SK-N-SH treated with all-trans-retinoic acid at 6 μM for 48 hours (cell line): ENCODE measurements around the gene IGF1.

Source experiments
- ARNTL ChIP-seq: fragments of 450-650 bp; formaldehyde crosslinking; IDR thresholded peaks from 2 replicates; pipeline ENCODE4 v1.5.0; 2020; ENCODE audit warnings: low read depth, mild to moderate bottlenecking, moderate library complexity, borderline replicate concordance
- BACH2 ChIP-seq: fragments of 250-450 bp; sonication (Bioruptor Pico); IDR thresholded peaks from 2 replicates; pipeline ENCODE4 v1.9.0; 2021; ENCODE audit warnings: mild to moderate bottlenecking, borderline replicate concordance
- ESRRG ChIP-seq: fragments of 250-450 bp; sonication (Bioruptor Pico); IDR thresholded peaks from 2 replicates; pipeline ENCODE4 v1.6.1; 2021; ENCODE audit warnings: mild to moderate bottlenecking
- OSR1 ChIP-seq: fragments of 250-450 bp; sonication (Bioruptor Pico); IDR thresholded peaks from 2 replicates; pipeline ENCODE4 v1.8.0; 2022; ENCODE audit warnings: moderate library complexity, mild to moderate bottlenecking, inconsistent platforms
- PPARA ChIP-seq: fragments of 250-450 bp; sonication (Bioruptor Pico); IDR thresholded peaks from 2 replicates; pipeline ENCODE4 v1.5.0; 2020; ENCODE audit warnings: mild to moderate bottlenecking, borderline replicate concordance
- RARB ChIP-seq: fragments of 250-450 bp; sonication (Bioruptor Pico); IDR thresholded peaks from 2 replicates; pipeline ENCODE4 v1.8.0; 2021; ENCODE audit warnings: mild to moderate bottlenecking, moderate library complexity
- SNAI2 ChIP-seq: fragments of 250-450 bp; sonication (Bioruptor Pico); IDR thresholded peaks from 2 replicates; pipeline ENCODE4 v1.5.0; 2020; ENCODE audit warnings: mild to moderate bottlenecking, moderate library complexity
- ZFP3 ChIP-seq: fragments of 250-450 bp; sonication (Bioruptor Pico); IDR thresholded peaks from 2 replicates; pipeline ENCODE4 v1.5.0; 2020; ENCODE audit warnings: mild to moderate bottlenecking, moderate library complexity
- ZFP30 ChIP-seq: fragments of 450-650 bp; formaldehyde crosslinking; IDR thresholded peaks from 2 replicates; pipeline ENCODE4 v1.5.0; 2022; ENCODE audit warnings: mild to moderate bottlenecking, moderate library complexity
- ZNF565 ChIP-seq: fragments of 450-650 bp; formaldehyde crosslinking; conservative IDR thresholded peaks from 2 replicates; pipeline ENCODE4 v1.5.0; 2020; ENCODE audit warnings: low read depth, mild to moderate bottlenecking, moderate library complexity
- ZNF70 ChIP-seq: fragments of 450-650 bp; formaldehyde crosslinking; IDR thresholded peaks from 2 replicates; pipeline ENCODE4 v1.5.0; 2020; ENCODE audit warnings: mild to moderate bottlenecking, moderate library complexity
- TF ChIP-seq, protein P1 (sequence below): fragments of 250-450 bp; sonication (Bioruptor Pico); IDR thresholded peaks from 2 replicates; pipeline ENCODE4 v1.8.0; 2020; ENCODE audit warnings: mild to moderate bottlenecking, moderate library complexity, borderline replicate concordance
- TF ChIP-seq, protein P2 (sequence below): fragments of 250-450 bp; sonication (Bioruptor Pico); IDR thresholded peaks from 2 replicates; pipeline ENCODE4 v1.5.1; 2021; ENCODE audit warnings: mild to moderate bottlenecking, moderate library complexity
- TF ChIP-seq, protein P3 (sequence below): fragments of 250-450 bp; sonication (Bioruptor Pico); IDR thresholded peaks from 2 replicates; pipeline ENCODE4 v1.5.1; 2020; ENCODE audit warnings: low read depth, mild to moderate bottlenecking, moderate library complexity

DNA sequence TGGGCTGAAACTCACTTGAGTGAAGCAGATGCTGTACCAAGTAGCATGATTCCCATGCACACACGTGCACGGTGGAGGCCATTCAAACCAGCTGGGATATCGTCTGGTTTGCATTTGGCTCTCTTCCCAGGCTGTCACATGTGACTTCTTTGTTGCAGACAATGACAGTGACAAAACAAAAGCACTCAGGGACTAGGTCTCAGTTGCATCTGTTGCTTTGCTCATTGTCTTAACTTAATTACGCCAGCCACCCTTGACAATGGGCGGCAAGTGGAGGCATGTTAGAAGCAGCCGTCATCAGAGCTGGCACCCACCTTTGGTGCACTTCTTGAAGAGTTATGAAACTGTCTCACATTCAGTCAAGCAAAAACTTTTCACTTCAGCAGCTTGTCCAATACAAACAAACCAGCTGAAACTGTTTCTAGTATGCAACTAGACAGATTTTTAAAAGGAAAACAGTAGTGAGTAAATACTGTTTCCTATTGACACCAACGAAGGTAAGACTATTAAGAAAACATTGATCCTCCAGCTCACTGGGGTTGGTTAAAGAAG is 74.3 kb downstream of the IGF1 start:
- TF ChIP-seq OSR1 (CRISPR knock-in tag) (no peak), ZFP30 (no peak), ARNTL (no peak), ZNF70 (no peak), PPARA (CRISPR knock-in tag) (no peak), ZNF565 (CRISPR knock-in tag) (no peak), SNAI2 (CRISPR knock-in tag) (no peak), ESRRG (CRISPR knock-in tag) (no peak), RARB (CRISPR knock-in tag) (no peak), ZFP3 (CRISPR knock-in tag) (no peak), BACH2 (CRISPR knock-in tag) (no peak)
- TF ChIP-seq, protein P1, sequence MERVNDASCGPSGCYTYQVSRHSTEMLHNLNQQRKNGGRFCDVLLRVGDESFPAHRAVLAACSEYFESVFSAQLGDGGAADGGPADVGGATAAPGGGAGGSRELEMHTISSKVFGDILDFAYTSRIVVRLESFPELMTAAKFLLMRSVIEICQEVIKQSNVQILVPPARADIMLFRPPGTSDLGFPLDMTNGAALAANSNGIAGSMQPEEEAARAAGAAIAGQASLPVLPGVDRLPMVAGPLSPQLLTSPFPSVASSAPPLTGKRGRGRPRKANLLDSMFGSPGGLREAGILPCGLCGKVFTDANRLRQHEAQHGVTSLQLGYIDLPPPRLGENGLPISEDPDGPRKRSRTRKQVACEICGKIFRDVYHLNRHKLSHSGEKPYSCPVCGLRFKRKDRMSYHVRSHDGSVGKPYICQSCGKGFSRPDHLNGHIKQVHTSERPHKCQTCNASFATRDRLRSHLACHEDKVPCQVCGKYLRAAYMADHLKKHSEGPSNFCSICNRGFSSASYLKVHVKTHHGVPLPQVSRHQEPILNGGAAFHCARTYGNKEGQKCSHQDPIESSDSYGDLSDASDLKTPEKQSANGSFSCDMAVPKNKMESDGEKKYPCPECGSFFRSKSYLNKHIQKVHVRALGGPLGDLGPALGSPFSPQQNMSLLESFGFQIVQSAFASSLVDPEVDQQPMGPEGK (CRISPR knock-in tag): no peak
- TF ChIP-seq, protein P2, sequence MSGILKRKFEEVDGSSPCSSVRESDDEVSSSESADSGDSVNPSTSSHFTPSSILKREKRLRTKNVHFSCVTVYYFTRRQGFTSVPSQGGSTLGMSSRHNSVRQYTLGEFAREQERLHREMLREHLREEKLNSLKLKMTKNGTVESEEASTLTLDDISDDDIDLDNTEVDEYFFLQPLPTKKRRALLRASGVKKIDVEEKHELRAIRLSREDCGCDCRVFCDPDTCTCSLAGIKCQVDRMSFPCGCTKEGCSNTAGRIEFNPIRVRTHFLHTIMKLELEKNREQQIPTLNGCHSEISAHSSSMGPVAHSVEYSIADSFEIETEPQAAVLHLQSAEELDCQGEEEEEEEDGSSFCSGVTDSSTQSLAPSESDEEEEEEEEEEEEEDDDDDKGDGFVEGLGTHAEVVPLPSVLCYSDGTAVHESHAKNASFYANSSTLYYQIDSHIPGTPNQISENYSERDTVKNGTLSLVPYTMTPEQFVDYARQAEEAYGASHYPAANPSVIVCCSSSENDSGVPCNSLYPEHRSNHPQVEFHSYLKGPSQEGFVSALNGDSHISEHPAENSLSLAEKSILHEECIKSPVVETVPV: no peak
- TF ChIP-seq, protein P3, sequence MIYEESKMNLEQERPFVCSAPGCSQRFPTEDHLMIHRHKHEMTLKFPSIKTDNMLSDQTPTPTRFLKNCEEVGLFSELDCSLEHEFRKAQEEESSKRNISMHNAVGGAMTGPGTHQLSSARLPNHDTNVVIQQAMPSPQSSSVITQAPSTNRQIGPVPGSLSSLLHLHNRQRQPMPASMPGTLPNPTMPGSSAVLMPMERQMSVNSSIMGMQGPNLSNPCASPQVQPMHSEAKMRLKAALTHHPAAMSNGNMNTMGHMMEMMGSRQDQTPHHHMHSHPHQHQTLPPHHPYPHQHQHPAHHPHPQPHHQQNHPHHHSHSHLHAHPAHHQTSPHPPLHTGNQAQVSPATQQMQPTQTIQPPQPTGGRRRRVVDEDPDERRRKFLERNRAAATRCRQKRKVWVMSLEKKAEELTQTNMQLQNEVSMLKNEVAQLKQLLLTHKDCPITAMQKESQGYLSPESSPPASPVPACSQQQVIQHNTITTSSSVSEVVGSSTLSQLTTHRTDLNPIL (CRISPR knock-in tag): no peak
